OCI-LY7 (cell line): ENCODE results near the gene SENP5. TPM values are rescaled to one million over a fixed set of nuclear protein-coding genes. Genes with fewer than 3 reads are reported as not detected.
"Not testable (repeated sequence)": the region's sequence is repeated elsewhere in the genome, so short reads cannot be mapped to it uniquely, and the experiment has no call there.

Experiments
- BruUV-seq: library from RNA; stranded (reverse); fragments of 400-500 nt; replicated peaks from 2 replicates; lab custom pipeline; 2021; lab: Mats Ljungman, UMichigan
- CTCF ChIA-PET: fragments of 300-600 bp; sonication (Branson Sonifier 250); formaldehyde crosslinking; loops from one replicate; lab custom pipeline; 2022; ENCODE audit warnings: antibody characterized with exemption; ENCODE audit not compliant: unreplicated experiment; lab: Charles Lee
- POLR2A ChIA-PET: fragments of 300-600 bp; sonication (Branson Sonifier 250); formaldehyde crosslinking; loops from one replicate; lab custom pipeline; 2022; ENCODE audit warnings: antibody characterized with exemption; lab: Charles Lee
- DNase-seq: peaks from one replicate; pipeline ENCODE4 v3.0.0-alpha.2; 2015; ENCODE audit warnings: low spot score
- H2AFZ ChIP-seq: fragments of 200-600 bp; sonication (generic), shearing (Covaris generic); 2 replicates; pipeline ENCODE4 v1.6.1; 2014; ENCODE audit warnings: mild to moderate bottlenecking, antibody characterized with exemption, low read length, moderate library complexity
- H3K27ac ChIP-seq: fragments of 200-600 bp; sonication (generic); 2 replicates; pipeline ENCODE4 v1.5.1; 2014; ENCODE audit warnings: mixed run types, low read depth, mild to moderate bottlenecking, moderate library complexity, low read length, inconsistent platforms; ENCODE audit not compliant: poor library complexity, severe bottlenecking
- H3K36me3 ChIP-seq: fragments of 200-600 bp; sonication (generic); 2 replicates; pipeline ENCODE4 v1.6.1; 2014; ENCODE audit warnings: mild to moderate bottlenecking, antibody characterized with exemption, low read length, moderate library complexity, mixed read lengths; ENCODE audit not compliant: insufficient read depth
- H3K4me1 ChIP-seq: fragments of 200-600 bp; sonication (generic); 2 replicates; pipeline ENCODE4 v1.5.1; 2014; ENCODE audit warnings: mild to moderate bottlenecking, low read length; ENCODE audit not compliant: insufficient read depth, poor library complexity, severe bottlenecking
- H3K4me2 ChIP-seq: fragments of 200-600 bp; sonication (generic); 2 replicates; pipeline ENCODE4 v1.6.1; 2014; ENCODE audit warnings: mild to moderate bottlenecking, low read length
- H3K4me3 ChIP-seq: fragments of 200-600 bp; sonication (generic); 2 replicates; pipeline ENCODE4 v1.5.1; 2014; ENCODE audit warnings: mild to moderate bottlenecking, low read depth, low read length; ENCODE audit not compliant: poor library complexity, severe bottlenecking
- H3K79me2 ChIP-seq: fragments of 200-600 bp; sonication (generic); 2 replicates; pipeline ENCODE4 v1.6.1; 2016; ENCODE audit warnings: low read depth, mild to moderate bottlenecking, low read length, moderate library complexity, mixed read lengths; ENCODE audit not compliant: insufficient read depth
- H3K9me2 ChIP-seq: fragments of 200-600 bp; sonication (generic); 2 replicates; pipeline ENCODE4 v1.6.1; 2016; ENCODE audit warnings: mild to moderate bottlenecking, low read length, mixed read lengths; ENCODE audit not compliant: insufficient read depth
- H3K9me3 ChIP-seq: fragments of 200-600 bp; sonication (generic); 2 replicates; pipeline ENCODE4 v1.6.1; 2014; ENCODE audit warnings: mild to moderate bottlenecking, mixed run types, low read length, mixed read lengths
- H4K20me1 ChIP-seq: fragments of 200-600 bp; sonication (generic); 2 replicates; pipeline ENCODE4 v1.6.1; 2014; ENCODE audit warnings: mild to moderate bottlenecking, antibody characterized with exemption, low read length, moderate library complexity, mixed read lengths; ENCODE audit not compliant: insufficient read depth
- CTCF ChIP-seq: fragments of 200-600 bp; sonication (generic); conservative IDR thresholded peaks from 2 replicates; pipeline ENCODE4 v1.5.1; 2014; ENCODE audit warnings: mild to moderate bottlenecking, antibody characterized with exemption, low read length, moderate library complexity, mixed read lengths
- EZH2phosphoT487 ChIP-seq: fragments of 200-600 bp; sonication (generic); IDR thresholded peaks from 2 replicates; pipeline ENCODE4 v1.6.1; 2018; ENCODE audit warnings: low read depth, borderline replicate concordance, mild to moderate bottlenecking, mixed run types, antibody characterized with exemption, low read length, moderate library complexity, mixed read lengths
- intact Hi-C: fragments of 100-400 bp; cut with micrococcal nuclease; formaldehyde crosslinking; loops from one replicate; pipeline ENCODE4 v1.10.0; 2022; ENCODE audit not compliant: unreplicated experiment
- total RNA-seq, 2 experiments: library from RNA; depleted of rRNA in 1 of 2; stranded (reverse); fragments of >200 nt in 1 of 2; shearing (Covaris generic) in 1 of 2; gene quantifications; 2 replicates each; pipeline ENCODE4 v1.2.3, GENCODE V29; 2014 to 2022

The SENP5 gene
- total RNA-seq, 2 experiments from 2014 or later: 40.2 to 42.9 TPM

GRCh38 chr3:196868297-196868661 is 559 bp downstream of the SENP5 start:
- Histone ChIP-seq H3K4me2 (peak overlapping the region; percentile 91), H3K27ac (peak overlapping the region; percentile 50), H3K9me2 (no peaks in the 10 kb centered on the region), H3K4me1 (peaks cover 17% of the 10 kb centered on the region), H3K36me3 (peaks cover 23% of the 10 kb centered on the region), H4K20me1 (peaks cover 20% of the 10 kb centered on the region), H3K9me3 (peaks cover 7% of the 10 kb centered on the region; the same call in 1 of the 2 replicates), H3K4me3 (peak overlapping the region; percentile 77), H2AFZ (no peak overlapping the region; the same call in 1 of the 2 replicates), H3K79me2 (peaks cover 53% of the 10 kb centered on the region)
- DNase-seq: peak; percentile 23
- intact Hi-C loops: loop anchor here (1.0 kb wide), 1 partner anchor 74 kb away; the partner anchor contains the start of gene NCBP2
- POLR2A ChIA-PET: interaction anchor here (0.7 to 2.6 kb wide), 6 partner anchors 9 to 176 kb away, joined by 3 to 13 read pairs (median 3); partner anchors contain the start of gene NCBP2
- CTCF ChIA-PET: no interaction called here
- no peak for TF ChIP-seq EZH2phosphoT487
- TF ChIP-seq CTCF: no peak; the same call in 1 of the 2 replicates
- BruUV-seq: no TSS peak

DNA sequence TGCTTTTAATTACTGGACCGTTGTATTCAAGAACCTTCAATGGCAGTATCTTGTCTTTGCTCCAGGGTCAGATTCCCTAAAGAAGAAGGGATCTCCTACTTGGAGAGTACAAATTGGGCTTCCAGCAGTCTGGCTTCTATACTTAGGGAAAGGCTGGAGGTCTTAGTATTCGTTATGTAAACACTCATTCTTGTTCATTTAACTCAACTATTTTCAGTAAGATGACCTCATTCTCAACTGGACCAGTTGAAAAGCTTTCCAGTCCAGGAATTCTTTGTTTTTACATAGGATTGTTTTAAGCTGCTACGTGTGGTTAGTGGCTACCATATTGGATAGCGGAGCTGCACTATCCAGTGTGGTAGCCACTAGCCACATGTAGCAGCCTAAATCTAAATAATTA is 4.6 kb downstream of the SENP5 start:
- BruUV-seq: no TSS peak
- Histone ChIP-seq H3K9me3 (no peaks in the 10 kb centered on the region), H2AFZ (no peak overlapping the region), H3K27ac (no peak overlapping the region), H3K36me3 (peaks cover 25% of the 10 kb centered on the region), H3K4me1 (peaks cover 13% of the 10 kb centered on the region), H4K20me1 (peaks cover 28% of the 10 kb centered on the region), H3K4me3 (no peak overlapping the region), H3K4me2 (no peak overlapping the region), H3K79me2 (peaks cover 92% of the 10 kb centered on the region), H3K9me2 (no peaks in the 10 kb centered on the region)
- no peak for TF ChIP-seq CTCF
- no peak for TF ChIP-seq EZH2phosphoT487
- DNase-seq: no peak
- intact Hi-C loops: no loop called here
- POLR2A ChIA-PET: interaction anchor here (0.6 to 1.1 kb wide), 2 partner anchors 27 to 158 kb away, joined by 3 to 5 read pairs; no protein-coding TSS in a partner anchor
- CTCF ChIA-PET: no interaction called here

DNA sequence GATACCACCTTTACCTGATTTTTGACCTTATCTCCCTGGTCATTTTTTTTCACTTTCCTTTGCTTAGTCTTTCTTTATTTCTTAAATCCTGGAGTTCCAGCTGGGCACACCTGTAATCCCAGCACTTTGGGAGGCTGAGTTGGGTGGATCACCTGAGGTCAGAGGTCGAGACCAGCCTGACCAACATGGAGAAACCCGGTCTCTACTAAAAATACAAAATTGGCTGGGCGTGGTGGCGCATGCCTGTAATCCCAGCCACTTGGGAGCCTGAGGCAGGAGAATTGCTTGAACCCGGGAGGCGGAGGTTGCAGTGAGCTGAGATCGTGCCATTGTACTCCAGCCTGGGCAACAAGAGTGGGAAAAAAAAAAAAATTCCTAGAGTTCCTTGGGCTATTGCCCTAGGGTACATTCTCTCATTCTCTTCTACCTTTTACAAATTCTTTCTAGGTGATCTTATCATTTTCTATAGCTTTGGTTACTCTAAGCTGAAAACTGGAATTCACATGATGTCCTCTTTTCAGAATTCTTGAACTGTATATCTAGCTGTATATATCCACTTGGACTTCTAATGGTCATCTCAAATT is 6.9 kb downstream of the SENP5 start:
- DNase-seq, H2AFZ ChIP-seq, BruUV-seq, H3K27ac ChIP-seq, H3K4me1 ChIP-seq, intact Hi-C loops, H3K9me2 ChIP-seq, H3K9me3 ChIP-seq, CTCF ChIA-PET, H3K4me3 ChIP-seq, H3K4me2 ChIP-seq: not testable (repeated sequence)
- H3K79me2 ChIP-seq: peaks cover 98% of the 10 kb centered on the region
- POLR2A ChIA-PET: interaction anchor here (0.9 to 1.1 kb wide), 3 partner anchors 11 to 67 kb away, joined by 3 to 8 read pairs (median 3); partner anchors contain the start of gene NCBP2
- H3K36me3 ChIP-seq: peaks cover 25% of the 10 kb centered on the region
- H4K20me1 ChIP-seq: peaks cover 26% of the 10 kb centered on the region
